NK-92 (cell line): ENCODE data around the gene CABLES1.
"Not testable (repeated sequence)": the region's sequence is repeated elsewhere in the genome, so short reads cannot be mapped to it uniquely, and the experiment has no call there.

Experiments
- DNase-seq: peaks from one replicate; lab custom pipeline; 2025; ENCODE audit not compliant: unreplicated experiment; lab: John Stamatoyannopoulos, UW

CABLES1 gene

DNA sequence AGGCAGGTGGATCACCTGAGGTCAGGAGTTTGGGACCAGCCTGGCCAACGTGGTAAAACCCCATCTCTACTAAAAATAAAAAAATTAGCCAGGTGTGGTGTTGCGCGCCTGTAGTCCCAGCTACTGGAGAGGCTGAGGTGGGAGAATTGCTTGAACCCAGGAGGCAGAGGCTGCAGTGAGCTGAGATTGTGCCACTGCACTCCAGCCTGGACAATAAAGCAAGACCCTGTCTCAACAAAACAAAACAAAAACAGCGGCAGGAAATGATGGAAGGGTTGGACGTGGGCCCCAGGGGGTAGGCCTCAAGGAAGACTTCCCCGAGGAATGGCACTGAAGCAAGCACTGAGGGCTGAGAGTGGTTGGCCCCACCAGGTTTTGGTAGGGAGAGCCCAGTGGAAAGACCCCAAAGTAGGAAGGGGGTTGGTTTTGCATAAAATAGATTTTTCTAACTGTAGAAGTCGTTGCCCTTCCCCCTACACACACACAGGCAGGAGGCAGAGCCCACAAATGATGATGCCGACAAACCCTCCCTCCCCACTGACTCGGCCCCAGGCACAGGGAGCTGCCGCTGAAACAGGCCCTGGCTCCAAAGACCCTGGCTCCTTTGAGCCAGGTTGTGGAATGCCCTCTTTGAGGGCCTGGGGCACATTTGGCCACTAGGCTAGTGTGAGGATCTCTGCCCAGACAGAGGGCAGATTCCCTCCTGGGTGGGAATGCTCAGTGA is 104.8 kb downstream of the CABLES1 start:
- no peak for DNase-seq

DNA sequence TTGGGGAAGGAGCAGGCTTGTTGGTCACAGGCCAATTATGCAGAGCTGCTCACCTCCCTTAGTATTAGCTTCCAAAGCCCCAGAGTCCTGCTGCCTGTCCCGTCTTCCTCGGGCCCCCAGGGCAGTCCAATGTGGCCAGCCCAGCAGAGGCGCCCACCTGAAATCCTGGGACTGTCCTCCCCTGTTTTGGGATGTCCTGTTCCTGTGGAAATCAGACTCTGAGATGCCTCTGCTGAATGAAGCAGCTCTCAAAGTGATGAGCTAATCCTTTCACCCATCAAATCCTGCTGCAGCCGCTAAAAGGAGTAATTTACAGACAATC is 105.3 kb downstream of the CABLES1 start:
- no peak for DNase-seq

- DNase-seq: not testable (repeated sequence)
Observed at GRCh38 chr18:23241833-23242496, 106.7 kb downstream of the CABLES1 start.

GRCh38 chr18:23243178-23243577 is 107.9 kb downstream of the CABLES1 start:
- DNase-seq: no peak

DNA sequence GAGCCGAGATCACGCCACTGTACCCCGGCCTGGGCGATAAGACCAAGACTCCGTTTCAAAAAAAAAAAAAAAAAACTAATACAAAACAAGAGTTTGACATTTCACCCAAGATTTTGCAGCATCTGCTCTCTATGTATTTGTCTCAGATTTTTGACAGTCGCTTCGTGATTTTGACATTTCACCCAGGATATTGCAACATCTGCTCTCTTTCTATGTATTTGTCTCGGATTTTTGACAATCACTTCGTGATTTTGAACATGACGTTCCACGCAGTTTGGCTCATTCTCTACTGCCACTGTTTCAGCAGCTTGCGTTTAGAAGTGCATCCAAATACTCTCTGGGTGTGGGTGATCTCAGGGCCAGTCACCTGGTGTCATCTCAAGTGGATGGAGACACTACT is 108.5 kb downstream of the CABLES1 start:
- no peak for DNase-seq

DNA sequence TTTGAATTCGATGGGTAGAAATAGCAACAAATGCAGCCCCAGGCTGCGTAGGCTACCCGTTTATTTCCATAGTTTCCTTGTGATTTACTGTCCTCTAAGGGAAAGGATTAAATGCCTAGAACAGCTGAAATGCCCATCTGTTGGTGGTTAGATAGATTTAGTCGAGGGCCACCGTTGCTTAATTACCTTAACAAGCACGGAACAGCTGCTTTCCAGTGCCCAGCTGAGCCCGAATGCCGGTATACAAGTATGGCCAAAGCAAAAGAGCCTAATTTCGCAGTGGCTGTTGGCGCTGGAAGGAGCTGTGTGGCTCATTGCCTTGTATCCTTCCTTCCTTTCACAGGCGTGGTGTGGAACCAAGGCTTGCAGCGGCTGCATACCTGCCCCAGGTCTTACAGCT is 109.1 kb downstream of the CABLES1 start:
- DNase-seq: no peak

DNA sequence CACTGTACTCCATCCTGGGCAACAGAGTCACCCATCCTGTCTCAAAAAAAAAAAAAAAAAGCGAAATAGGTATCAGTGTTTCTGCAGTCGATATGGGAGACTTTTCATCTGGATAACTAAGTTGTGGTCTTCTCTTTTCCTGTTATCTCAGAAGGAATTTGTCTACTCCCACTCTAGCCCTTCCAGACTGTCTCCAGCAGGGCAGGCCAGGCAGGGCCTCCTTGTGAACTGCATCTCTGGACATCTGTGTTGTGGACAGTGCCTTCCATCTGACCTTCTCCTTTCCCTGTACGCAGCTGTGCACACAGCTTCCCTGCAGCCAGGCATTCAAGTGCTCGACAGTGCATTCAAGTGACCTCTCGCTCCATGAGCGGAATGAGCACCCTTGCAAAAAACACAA is 110.2 kb downstream of the CABLES1 start:
- DNase-seq: no peak

DNA sequence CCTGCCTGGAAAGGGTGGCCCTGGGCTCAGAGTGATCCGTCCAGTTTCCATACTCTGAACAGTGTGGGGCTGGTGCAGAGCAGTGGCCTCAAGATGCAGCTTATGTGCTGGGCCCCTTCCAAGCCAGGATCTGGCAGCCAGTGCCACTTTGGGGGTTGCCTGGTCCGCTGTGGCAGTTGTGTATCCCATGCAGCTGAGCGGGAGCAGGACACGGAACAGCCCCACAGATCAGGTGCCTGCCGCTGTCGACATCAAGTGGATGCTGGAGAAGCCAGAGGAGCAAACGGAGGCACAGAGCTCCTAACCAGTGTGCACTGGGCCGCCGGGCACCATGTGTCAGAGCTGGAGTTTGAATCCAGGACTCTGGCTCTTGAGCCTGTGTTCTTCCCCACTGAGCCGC is 112.0 kb downstream of the CABLES1 start:
- no peak for DNase-seq

DNA sequence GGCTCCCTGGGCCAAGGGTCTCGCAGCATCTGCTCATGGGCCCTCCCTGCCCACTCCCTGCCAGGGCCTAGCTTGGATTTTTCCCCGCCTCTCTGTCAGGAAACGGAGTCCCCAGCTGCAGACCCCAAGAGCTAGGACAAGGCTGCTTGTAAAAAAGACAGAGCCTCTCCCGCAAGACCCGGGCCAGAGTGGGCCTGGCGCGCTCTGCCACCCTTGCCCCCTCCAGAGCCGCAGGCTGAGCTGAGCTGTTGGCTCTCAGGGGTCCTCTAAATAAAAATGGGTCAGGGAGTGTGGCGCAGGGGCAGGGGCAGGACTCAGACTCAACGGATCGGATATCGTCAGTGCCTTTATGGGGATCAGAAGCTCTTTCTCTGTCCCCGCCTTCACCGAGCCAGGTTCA is 112.6 kb downstream of the CABLES1 start:
- DNase-seq: no peak

GRCh38 chr18:23248826-23249225 is 113.5 kb downstream of the CABLES1 start:
- no peak for DNase-seq

- no peak for DNase-seq
Observed at GRCh38 chr18:23249348-23249747, 114.1 kb downstream of the CABLES1 start.

- DNase-seq: no peak
Observed at GRCh38 chr18:23250893-23251656, 115.8 kb downstream of the CABLES1 start.

DNA sequence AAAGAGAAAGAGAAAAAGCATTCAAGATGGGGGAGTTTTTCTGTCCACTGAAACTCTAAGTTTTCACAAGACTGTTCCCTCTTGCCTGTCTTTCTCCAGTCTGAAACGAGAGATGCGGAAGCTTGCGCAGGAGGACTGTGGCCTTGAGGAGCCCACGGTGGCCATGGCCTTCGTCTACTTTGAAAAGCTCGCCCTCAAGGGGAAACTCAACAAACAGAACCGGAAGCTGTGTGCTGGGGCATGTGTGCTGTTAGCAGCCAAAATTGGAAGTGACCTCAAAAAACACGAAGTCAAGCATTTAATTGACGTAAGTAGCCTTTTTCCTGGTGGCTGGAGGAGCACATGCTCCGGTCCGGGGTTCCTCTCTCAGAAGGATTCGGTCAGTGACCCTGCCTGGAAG is 118.3 kb downstream of the CABLES1 start:
- DNase-seq: no peak

DNA sequence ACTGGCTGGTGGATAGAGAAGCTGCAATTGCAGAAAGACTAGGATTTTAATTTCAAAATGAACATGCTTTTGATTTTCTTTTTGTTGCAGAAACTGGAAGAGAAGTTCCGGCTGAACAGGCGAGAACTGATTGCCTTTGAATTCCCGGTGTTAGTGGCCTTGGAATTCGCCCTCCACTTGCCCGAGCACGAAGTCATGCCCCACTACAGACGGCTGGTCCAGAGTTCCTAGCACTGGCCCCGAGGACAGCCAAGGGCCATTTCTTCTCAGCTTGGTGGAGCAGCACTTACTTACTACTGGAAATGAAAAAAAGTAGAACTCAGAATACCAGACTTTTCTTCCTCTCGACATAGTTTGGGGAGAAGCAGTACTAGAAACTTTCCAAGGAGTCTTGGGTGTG is 121.9 kb downstream of the CABLES1 start:
- no peak for DNase-seq

- DNase-seq: no peak
Observed at GRCh38 chr18:23257686-23258565, 122.6 kb downstream of the CABLES1 start.

GRCh38 chr18:23258566-23259469 is 123.5 kb downstream of the CABLES1 start:
- DNase-seq: no peak

GRCh38 chr18:23259701-23260681 is 124.7 kb downstream of the CABLES1 start:
- DNase-seq: no peak

DNA sequence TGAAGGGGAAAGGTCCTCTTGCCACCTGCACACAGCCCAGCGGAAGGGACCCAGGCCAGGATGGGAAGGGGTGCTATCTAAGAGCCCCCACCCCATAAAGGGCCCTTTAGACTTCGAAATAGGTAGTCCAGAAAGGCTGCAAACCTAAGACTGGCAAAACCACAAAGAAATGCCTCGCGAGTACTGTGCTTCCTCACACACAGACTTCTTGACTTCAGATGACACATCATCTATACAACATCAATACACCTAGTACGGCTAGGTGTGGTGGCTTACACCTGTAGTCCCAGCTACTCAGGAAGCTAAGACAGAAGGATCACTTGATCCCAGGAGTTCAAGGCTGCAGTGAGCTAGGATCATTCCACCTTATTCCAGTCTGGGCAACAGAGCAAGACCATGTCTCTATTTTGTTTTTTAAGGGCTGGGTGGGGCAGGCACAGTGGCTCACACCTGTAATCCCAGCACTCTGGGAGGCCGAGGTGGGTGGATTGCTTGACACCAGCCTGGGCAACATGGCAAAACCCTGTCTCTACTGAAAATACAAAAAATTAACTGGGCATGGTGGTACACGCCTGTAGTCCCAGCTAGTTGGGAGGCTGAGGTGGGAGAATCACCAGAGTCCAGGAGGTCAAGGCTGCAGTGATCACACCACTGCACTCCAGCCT is 125.8 kb downstream of the CABLES1 start:
- DNase-seq: no peak
